ENCODE measurements around the gene MFRP.

The MFRP gene

DNA sequence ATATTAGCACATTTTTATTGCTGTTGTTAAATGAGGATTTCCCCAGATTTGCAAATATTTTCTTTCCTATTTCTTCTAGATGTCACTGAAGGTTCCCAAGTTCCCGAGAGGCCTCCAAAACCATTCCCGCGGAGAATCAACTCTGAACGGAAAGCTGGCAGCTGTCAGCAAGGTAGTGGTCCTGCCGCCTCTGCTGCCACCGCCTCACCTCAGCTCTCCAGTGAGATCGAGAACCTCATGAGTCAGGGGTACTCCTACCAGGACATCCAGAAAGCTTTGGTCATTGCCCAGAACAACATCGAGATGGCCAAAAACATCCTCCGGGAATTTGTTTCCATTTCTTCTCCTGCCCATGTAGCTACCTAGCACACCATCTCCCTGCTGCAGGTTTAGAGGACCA lies 47.1 kb downstream of the MFRP start:
- TF ChIP-seq, protein P1, sequence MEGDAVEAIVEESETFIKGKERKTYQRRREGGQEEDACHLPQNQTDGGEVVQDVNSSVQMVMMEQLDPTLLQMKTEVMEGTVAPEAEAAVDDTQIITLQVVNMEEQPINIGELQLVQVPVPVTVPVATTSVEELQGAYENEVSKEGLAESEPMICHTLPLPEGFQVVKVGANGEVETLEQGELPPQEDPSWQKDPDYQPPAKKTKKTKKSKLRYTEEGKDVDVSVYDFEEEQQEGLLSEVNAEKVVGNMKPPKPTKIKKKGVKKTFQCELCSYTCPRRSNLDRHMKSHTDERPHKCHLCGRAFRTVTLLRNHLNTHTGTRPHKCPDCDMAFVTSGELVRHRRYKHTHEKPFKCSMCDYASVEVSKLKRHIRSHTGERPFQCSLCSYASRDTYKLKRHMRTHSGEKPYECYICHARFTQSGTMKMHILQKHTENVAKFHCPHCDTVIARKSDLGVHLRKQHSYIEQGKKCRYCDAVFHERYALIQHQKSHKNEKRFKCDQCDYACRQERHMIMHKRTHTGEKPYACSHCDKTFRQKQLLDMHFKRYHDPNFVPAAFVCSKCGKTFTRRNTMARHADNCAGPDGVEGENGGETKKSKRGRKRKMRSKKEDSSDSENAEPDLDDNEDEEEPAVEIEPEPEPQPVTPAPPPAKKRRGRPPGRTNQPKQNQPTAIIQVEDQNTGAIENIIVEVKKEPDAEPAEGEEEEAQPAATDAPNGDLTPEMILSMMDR (IDR thresholded peaks at IDR 0.05; ENCODE audit: low read depth, low read length), result no peak
- no peak for DNase-seq (ENCODE audit: low read depth, low spot score)
- in situ Hi-C loops (cut with HindIII; ENCODE audit: low sequenced_read_pairs), result no loop called here
- no peak overlapping the region for H3K4me3 ChIP-seq (ENCODE audit: low read depth, low read length)

DNA sequence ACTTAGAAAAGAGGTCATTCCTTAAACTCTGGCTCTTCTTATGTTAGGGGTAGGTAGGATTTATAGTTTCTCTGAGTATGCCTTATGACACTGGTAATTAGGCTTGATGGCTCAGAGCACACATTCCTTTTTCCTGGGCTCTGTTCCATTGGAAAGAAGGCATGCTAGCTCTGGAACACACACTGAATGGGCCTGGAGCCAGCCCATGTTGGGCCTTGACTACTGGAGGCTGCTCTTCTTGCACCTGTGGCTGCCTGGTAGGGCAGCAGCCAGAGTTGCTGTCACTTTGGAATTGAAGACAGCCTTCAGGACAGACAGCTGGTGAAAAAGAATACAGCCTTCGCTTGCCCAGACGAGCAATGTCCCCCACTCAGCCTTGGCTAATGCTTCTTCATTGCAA lies 47.8 kb downstream of the MFRP start:
- in situ Hi-C loops (cut with HindIII; ENCODE audit: low sequenced_read_pairs), result no loop called here
- DNase-seq (ENCODE audit: low read depth, low spot score), result no peak
- H3K4me3 ChIP-seq (ENCODE audit: low read depth, low read length), result no peak overlapping the region
- TF ChIP-seq, protein P1 (IDR thresholded peaks at IDR 0.05; ENCODE audit: low read depth, low read length), result no peak

DNA sequence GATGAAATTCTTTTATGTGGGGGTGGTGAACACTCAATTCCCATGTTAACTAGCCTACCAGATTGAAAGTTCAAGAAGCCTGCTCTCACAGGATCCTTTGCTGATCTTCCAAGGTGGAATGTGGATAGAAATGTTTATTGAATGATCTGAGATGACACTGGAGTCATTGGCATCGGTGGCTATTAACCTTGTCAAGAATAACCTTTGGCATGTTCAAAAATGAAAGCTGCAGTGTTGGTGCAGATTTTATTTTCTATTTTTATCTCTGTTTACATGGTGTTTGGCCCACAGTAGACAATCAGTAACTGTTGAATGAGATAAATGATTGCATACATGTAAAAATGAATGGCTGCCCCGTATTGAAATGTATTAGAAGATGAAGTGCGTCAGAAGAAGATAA lies 48.6 kb downstream of the MFRP start:
- in situ Hi-C loops (cut with HindIII; ENCODE audit: low sequenced_read_pairs), result no loop called here
- TF ChIP-seq, protein P1 (IDR thresholded peaks at IDR 0.05; ENCODE audit: low read depth, low read length), result no peak
- no peak overlapping the region for H3K4me3 ChIP-seq (ENCODE audit: low read depth, low read length)
- no peak for DNase-seq (ENCODE audit: low read depth, low spot score)

DNA sequence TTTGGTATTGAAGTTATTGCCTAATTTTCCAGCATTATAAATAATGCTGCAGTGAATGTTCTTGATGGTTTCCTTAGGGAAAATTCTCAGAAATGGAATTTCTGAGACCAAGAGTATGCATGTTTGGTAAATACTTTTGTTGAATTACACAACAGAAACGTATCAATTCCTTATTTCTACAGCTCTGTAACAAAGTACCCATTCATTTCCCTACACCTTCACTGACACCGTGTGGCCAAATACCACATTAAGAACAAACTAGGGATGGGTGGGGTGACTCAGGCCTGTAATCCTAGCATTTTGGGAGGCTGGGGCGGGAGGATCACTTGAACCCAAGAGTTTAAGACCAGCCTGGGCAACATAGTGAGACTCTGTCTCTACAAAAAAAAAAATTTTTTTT lies 51.3 kb downstream of the MFRP start:
- H3K4me3 ChIP-seq (ENCODE audit: low read depth, low read length), result no peak overlapping the region
- TF ChIP-seq, protein P1 (IDR thresholded peaks at IDR 0.05; ENCODE audit: low read depth, low read length), result no peak
- in situ Hi-C loops (cut with HindIII; ENCODE audit: low sequenced_read_pairs), result no loop called here
- DNase-seq (ENCODE audit: low read depth, low spot score), result no peak

DNA sequence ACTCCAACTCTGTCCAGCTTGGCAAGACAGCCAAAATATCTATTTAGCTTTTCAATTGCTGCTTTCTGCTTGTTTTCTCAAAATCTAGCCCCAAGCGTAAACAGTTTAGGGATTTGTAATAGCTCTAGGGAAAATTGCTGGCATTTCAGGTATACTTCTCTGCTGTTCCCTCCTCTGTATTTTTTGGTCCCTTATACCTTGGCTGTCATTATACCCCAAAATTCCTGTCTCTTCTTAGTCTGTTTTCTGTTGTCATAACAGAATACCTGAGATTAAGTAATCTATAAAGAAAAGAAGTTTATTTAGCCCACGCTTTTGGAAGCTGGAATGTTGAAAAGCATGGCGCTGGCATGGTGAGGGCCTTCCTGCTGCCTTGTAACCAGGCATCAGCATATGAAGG lies 53.0 kb downstream of the MFRP start:
- in situ Hi-C loops (cut with HindIII; ENCODE audit: low sequenced_read_pairs), result no loop called here

DNA sequence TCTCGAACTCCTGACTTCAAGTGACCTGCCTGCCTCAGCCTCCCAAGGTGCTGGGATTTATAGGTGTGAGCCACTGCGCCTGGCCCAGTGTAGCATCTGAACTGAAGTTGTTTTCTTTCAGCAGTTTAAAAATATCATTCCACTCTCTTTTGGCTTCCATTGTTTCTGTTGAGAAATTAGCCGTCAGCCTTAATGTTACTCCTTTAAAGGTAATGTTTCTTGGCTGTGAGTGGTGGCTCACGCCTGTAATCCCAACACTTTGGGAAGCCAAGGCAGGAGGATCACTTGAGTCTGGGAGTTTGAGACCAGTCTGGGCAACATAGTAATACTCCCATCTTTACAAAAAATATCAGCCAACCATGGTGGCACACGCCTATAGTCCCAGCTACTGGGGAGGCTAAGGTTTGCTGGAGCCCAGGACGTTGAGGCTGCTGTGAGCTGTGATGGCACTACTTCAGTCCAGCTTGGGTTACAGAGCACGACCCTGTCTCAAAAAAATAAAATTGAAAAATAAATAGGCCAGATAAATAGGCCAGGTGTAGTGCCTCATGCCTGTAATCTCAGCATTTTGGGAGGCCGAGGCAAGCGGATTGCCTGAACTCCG lies 55.5 kb downstream of the MFRP start:
- in situ Hi-C loops (cut with HindIII; ENCODE audit: low sequenced_read_pairs), result no loop called here
- no peak overlapping the region for H3K4me3 ChIP-seq (ENCODE audit: low read depth, low read length)
- DNase-seq (ENCODE audit: low read depth, low spot score), result no peak
- TF ChIP-seq, protein P1 (IDR thresholded peaks at IDR 0.05; ENCODE audit: low read depth, low read length), result no peak

More for the DNA sequence above, 53.0 kb downstream of the MFRP start:
- DNase-seq (ENCODE audit: low read depth, low spot score), result no peak
- TF ChIP-seq, protein P1 (IDR thresholded peaks at IDR 0.05; ENCODE audit: low read depth, low read length), result no peak
- H3K4me3 ChIP-seq (ENCODE audit: low read depth, low read length), result no peak overlapping the region
